PC-3 (cell line): ENCODE data around the gene MRM3.

Source experiments
- EZH2 ChIP-seq: fragments of 300-600 bp; sonication (generic); IDR thresholded peaks from one replicate; pipeline ENCODE4 v1.6.1; 2017; ENCODE audit warnings: antibody characterized with exemption, mild to moderate bottlenecking, low read length; ENCODE audit not compliant: unreplicated experiment
- EZH2phosphoT487 ChIP-seq: fragments of 300-600 bp; sonication (generic); IDR thresholded peaks from 2 replicates; pipeline ENCODE4 v1.6.1; 2018; ENCODE audit warnings: mild to moderate bottlenecking, antibody characterized with exemption, low read length, borderline replicate concordance
- TF ChIP-seq, protein P1 (sequence below): fragments of 300-600 bp; sonication (generic); conservative IDR thresholded peaks from 2 replicates; pipeline ENCODE4 v1.5.1; 2017; ENCODE audit warnings: antibody characterized with exemption, low read depth, mild to moderate bottlenecking, low read length

DNA sequence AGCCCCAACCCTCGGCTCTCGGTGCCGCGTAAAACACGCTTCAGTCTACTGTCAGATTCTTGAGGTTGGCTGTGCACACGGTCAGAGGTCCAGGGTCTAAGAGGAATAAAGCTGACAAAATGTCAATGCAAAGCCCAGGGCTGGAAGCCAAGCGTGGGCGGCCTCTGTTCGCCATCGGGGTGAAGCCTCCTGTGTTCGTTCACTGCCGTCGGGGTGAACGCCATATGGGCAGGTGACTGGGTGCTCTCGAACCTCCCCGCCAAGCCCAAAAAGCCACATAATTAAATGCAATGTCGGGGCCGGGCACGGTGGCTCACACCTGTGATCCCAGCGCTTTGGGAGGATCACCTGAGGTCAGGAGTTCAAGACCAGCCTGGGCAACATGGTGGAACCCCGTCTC, 44.6 kb downstream of the MRM3 start:
- TF ChIP-seq, protein P1, sequence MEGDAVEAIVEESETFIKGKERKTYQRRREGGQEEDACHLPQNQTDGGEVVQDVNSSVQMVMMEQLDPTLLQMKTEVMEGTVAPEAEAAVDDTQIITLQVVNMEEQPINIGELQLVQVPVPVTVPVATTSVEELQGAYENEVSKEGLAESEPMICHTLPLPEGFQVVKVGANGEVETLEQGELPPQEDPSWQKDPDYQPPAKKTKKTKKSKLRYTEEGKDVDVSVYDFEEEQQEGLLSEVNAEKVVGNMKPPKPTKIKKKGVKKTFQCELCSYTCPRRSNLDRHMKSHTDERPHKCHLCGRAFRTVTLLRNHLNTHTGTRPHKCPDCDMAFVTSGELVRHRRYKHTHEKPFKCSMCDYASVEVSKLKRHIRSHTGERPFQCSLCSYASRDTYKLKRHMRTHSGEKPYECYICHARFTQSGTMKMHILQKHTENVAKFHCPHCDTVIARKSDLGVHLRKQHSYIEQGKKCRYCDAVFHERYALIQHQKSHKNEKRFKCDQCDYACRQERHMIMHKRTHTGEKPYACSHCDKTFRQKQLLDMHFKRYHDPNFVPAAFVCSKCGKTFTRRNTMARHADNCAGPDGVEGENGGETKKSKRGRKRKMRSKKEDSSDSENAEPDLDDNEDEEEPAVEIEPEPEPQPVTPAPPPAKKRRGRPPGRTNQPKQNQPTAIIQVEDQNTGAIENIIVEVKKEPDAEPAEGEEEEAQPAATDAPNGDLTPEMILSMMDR: no peak
- TF ChIP-seq EZH2: no peak
- TF ChIP-seq EZH2phosphoT487: no peak
